22Rv1 (cell line): ENCODE results near the gene MPEG1.

ENCODE experiments used
- ZFX ChIP-seq: fragments of 450-650 bp; IDR thresholded peaks from 2 replicates; pipeline ENCODE4 v1.6.1; 2017; ENCODE audit warnings: antibody characterized with exemption, borderline replicate concordance
- TF ChIP-seq, protein P1 (sequence below): fragments of 450-650 bp; IDR thresholded peaks from 2 replicates; pipeline ENCODE4 v1.5.1; 2017; ENCODE audit warnings: mild to moderate bottlenecking

DNA sequence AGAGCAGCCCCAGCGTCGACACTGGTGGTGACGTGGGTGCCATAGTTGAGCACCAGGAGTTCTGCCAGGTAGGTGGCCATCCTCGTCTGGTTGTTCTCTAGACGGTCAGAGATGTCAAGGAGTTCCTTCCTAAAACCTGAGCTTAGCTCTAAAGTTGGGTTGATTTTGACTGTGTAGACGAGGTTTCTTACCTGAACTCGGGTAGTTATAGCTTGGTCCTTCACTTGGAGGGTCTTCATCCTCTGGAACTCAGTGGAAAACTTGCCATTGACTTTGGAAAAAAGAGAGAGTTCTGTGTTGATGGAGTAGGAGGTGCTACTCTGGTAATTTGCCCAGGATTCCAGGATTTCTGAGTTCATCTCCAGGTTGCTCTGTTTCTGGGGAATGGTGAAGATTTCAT lies 505 bp downstream of the MPEG1 start:
- TF ChIP-seq, protein P1, sequence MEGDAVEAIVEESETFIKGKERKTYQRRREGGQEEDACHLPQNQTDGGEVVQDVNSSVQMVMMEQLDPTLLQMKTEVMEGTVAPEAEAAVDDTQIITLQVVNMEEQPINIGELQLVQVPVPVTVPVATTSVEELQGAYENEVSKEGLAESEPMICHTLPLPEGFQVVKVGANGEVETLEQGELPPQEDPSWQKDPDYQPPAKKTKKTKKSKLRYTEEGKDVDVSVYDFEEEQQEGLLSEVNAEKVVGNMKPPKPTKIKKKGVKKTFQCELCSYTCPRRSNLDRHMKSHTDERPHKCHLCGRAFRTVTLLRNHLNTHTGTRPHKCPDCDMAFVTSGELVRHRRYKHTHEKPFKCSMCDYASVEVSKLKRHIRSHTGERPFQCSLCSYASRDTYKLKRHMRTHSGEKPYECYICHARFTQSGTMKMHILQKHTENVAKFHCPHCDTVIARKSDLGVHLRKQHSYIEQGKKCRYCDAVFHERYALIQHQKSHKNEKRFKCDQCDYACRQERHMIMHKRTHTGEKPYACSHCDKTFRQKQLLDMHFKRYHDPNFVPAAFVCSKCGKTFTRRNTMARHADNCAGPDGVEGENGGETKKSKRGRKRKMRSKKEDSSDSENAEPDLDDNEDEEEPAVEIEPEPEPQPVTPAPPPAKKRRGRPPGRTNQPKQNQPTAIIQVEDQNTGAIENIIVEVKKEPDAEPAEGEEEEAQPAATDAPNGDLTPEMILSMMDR: no peak
- TF ChIP-seq ZFX: no peak
